Measurements from ENCODE around the gene TRMT2A. TPM values are rescaled to one million over a fixed set of nuclear protein-coding genes. Genes with fewer than 3 reads are reported as not detected.

Gene TRMT2A
- total RNA-seq, 1 donor from 2014 or later: 62.9 TPM

DNA sequence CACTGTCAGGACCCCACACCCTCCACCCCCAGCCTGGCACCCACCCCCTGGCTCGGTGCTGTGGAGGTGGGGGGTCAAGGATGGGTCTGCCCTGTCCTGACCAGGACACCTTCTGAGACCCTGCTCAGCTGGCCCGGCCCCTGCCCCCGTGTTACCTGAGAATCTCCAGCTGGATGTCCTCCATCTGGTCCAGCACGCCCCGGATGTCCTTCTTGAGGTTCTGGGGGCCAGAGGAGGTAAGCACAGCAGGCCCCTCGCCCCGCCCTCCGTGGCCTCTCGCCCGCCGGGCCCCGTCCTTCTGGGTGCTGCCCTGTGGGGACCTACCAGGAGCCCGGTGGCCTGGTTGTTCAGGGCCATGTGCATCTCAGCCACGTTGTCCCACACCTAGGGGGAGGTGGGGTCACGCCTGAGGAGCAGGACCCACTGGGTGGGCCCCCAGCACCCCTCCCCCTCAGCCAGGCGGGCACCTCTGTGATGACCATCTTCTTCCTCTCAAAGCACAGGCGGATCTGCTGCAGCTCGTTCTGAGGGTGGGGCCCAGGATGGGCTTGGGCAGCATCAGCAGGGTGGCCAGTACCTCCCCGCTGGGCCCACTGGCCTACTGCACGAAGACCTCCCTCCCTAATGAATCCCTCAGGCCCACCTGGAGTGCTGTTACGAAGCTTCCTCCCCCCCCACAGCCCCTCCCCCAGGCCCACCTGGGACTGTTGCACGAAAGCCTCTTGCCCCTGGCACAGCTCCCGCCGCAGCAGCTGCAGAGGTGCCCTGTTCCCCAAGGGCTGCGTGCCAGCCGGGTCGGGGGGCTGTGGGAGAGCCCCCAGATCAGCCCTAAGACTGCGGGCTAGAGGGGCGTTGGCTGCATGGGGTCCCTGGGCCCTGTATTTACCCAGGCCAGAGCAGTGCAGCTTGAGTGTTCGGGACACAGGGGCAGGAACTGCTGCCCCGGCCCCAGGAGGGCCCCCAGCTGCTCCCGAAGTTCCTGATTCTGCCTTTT is 32.5 kb upstream of the TRMT2A start:
- DNase-seq (ENCODE audit: extremely low spot score, unreplicated experiment): no peak
- no peaks in the 10 kb centered on the region for H3K36me3 Mint-ChIP-seq (ENCODE audit: unreplicated experiment)
- H3K4me1 Mint-ChIP-seq (ENCODE audit: unreplicated experiment): peaks cover 7% of the 10 kb centered on the region
- no peak overlapping the region for H3K27ac Mint-ChIP-seq (ENCODE audit: unreplicated experiment)
- no peak overlapping the region for H3K4me3 Mint-ChIP-seq (ENCODE audit: unreplicated experiment)
- H3K27me3 Mint-ChIP-seq (ENCODE audit: unreplicated experiment): no peaks in the 10 kb centered on the region
- H3K9me3 Mint-ChIP-seq (ENCODE audit: unreplicated experiment): no peaks in the 10 kb centered on the region
- TF ChIP-seq, protein P1, sequence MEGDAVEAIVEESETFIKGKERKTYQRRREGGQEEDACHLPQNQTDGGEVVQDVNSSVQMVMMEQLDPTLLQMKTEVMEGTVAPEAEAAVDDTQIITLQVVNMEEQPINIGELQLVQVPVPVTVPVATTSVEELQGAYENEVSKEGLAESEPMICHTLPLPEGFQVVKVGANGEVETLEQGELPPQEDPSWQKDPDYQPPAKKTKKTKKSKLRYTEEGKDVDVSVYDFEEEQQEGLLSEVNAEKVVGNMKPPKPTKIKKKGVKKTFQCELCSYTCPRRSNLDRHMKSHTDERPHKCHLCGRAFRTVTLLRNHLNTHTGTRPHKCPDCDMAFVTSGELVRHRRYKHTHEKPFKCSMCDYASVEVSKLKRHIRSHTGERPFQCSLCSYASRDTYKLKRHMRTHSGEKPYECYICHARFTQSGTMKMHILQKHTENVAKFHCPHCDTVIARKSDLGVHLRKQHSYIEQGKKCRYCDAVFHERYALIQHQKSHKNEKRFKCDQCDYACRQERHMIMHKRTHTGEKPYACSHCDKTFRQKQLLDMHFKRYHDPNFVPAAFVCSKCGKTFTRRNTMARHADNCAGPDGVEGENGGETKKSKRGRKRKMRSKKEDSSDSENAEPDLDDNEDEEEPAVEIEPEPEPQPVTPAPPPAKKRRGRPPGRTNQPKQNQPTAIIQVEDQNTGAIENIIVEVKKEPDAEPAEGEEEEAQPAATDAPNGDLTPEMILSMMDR (IDR thresholded peaks at IDR 0.05): no peak

DNA sequence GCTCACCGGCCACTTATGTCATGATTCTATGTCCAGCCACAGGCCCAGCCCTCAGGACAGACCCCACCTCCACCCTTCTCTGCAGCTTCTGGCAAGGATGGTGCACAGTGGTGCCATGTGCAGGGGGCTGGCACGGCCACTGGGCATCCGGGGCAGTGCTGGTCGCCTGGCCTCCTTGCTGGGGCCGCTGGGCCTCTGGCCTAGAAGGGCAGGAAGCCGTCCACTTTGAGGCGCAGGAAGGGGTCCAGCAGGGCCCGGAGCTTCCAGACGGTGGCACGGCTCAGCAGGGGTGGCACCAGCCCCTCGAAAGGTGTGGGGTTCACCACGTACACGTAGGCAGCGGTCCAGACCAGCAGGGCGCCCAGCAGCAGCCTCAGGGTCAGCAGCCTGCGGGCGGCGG is 31.4 kb upstream of the TRMT2A start:
- Mint-ChIP-seq H3K27ac (ENCODE audit: unreplicated experiment) (no peak overlapping the region), H3K4me3 (ENCODE audit: unreplicated experiment) (no peak overlapping the region), H3K9me3 (ENCODE audit: unreplicated experiment) (no peaks in the 10 kb centered on the region), H3K36me3 (ENCODE audit: unreplicated experiment) (peaks cover 2% of the 10 kb centered on the region), H3K4me1 (ENCODE audit: unreplicated experiment) (no peaks in the 10 kb centered on the region), H3K27me3 (ENCODE audit: unreplicated experiment) (no peaks in the 10 kb centered on the region)
- TF ChIP-seq, protein P1 (IDR thresholded peaks at IDR 0.05): no peak
- no peak for DNase-seq (ENCODE audit: extremely low spot score, unreplicated experiment)

DNA sequence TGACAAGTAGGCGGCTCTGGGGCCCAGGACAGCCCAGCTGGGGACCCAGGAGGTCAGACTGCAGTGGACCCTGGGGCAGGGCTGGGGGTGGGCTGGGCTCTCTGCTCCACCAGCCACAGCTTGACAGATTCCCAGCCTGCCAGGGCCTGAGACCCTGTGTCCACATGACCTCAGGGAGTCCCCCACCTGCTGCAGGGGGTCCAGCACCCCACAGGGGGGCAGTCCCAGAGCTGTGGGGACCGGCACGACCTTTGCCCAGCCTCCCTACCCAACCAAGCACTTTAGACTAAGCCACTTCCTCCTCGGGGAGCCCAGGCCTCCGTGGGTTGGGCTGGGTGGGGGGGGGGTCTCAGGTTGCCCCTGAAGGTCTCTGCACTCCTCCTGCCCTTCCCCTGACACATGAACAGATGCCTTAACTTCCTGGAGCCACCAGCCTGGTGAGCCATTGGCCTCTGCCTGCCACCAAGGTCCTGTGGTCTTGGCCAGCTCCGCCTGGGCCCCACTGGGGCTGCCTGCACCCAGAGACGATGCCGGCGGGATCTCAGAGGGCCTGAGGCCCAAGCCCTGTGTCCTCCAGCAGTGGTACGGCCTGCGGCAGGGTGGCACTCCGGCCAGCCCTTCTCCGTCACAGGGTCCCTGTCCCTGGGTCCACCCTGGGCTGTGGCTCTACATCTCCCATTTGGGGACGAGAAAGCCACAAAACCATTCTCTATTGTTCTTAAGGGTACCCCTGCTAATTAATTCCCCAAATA is 30.4 kb upstream of the TRMT2A start:
- no peaks in the 10 kb centered on the region for H3K27me3 Mint-ChIP-seq (ENCODE audit: unreplicated experiment)
- H3K36me3 Mint-ChIP-seq (ENCODE audit: unreplicated experiment): peaks cover 2% of the 10 kb centered on the region
- H3K4me1 Mint-ChIP-seq (ENCODE audit: unreplicated experiment): no peaks in the 10 kb centered on the region
- H3K4me3 Mint-ChIP-seq (ENCODE audit: unreplicated experiment): no peak overlapping the region
- no peaks in the 10 kb centered on the region for H3K9me3 Mint-ChIP-seq (ENCODE audit: unreplicated experiment)
- TF ChIP-seq, protein P1 (IDR thresholded peaks at IDR 0.05): no peak
- DNase-seq (ENCODE audit: extremely low spot score, unreplicated experiment): no peak
- no peak overlapping the region for H3K27ac Mint-ChIP-seq (ENCODE audit: unreplicated experiment)

DNA sequence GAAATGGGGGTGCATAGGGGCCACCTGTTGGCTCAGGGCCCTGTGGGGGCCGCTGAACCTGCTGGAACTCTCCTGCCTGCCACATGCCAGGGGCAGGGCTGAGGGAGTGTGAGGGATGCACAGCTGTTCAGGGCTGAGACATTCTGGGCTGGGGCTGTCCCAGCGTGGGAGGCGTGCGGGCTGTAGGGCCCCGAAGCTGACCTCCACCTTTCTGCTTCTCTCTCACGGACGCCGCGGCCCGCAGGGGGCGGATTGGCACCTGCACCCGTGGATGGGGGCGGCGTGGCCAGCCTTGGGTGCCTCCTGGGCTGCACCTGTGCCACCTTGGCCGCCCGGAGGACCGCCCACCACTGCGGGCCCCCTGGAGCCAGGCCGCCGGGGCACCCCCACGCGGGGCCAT is 29.8 kb upstream of the TRMT2A start:
- Mint-ChIP-seq H3K4me3 (ENCODE audit: unreplicated experiment) (no peak overlapping the region), H3K27me3 (ENCODE audit: unreplicated experiment) (no peaks in the 10 kb centered on the region), H3K36me3 (ENCODE audit: unreplicated experiment) (peaks cover 2% of the 10 kb centered on the region), H3K27ac (ENCODE audit: unreplicated experiment) (no peak overlapping the region), H3K9me3 (ENCODE audit: unreplicated experiment) (no peaks in the 10 kb centered on the region), H3K4me1 (ENCODE audit: unreplicated experiment) (peaks cover 4% of the 10 kb centered on the region)
- no peak for DNase-seq (ENCODE audit: extremely low spot score, unreplicated experiment)
- TF ChIP-seq, protein P1 (IDR thresholded peaks at IDR 0.05): no peak

DNA sequence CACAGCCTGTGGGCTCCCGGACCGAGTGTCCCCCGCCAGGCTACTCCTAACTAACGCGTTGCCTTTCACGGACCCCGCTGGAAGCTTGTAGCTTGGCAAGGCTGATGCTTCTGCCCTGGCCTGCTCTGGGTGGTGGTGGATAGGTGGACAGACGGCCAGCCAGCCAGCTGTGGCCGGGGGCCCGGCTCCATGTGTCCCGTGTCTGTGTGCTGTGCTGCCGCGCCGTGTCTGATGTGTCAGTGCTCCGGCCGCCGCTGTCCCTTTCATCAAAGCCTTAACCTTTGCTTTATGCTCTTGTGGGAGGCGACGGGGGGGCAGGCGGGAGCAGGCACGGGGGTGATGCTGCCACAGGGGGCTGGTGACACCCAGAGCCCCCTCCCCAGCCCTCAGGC is 28.8 kb upstream of the TRMT2A start:
- TF ChIP-seq, protein P1 (IDR thresholded peaks at IDR 0.05): no peak
- no peak for DNase-seq (ENCODE audit: extremely low spot score, unreplicated experiment)
- H3K4me1 Mint-ChIP-seq (ENCODE audit: unreplicated experiment): peaks cover 9% of the 10 kb centered on the region

More for the DNA sequence above, 28.8 kb upstream of the TRMT2A start:
- H3K27ac Mint-ChIP-seq (ENCODE audit: unreplicated experiment): no peak overlapping the region
- H3K9me3 Mint-ChIP-seq (ENCODE audit: unreplicated experiment): no peaks in the 10 kb centered on the region
- no peaks in the 10 kb centered on the region for H3K27me3 Mint-ChIP-seq (ENCODE audit: unreplicated experiment)
- H3K36me3 Mint-ChIP-seq (ENCODE audit: unreplicated experiment): peaks cover 2% of the 10 kb centered on the region
- no peak overlapping the region for H3K4me3 Mint-ChIP-seq (ENCODE audit: unreplicated experiment)

Data from osteocyte (in vitro differentiated cells).